Suprapubic skin (tissue), 4 donors: Measurements from ENCODE around the gene PER1. TPM values are rescaled to one million over a fixed set of nuclear protein-coding genes. Genes with fewer than 3 reads are reported as not detected.
A peak's percentile ranks its signal among the peaks of the same experiment; 100 is the strongest.

ENCODE experiments used
- DNase-seq, 2 donors: peaks; one replicate each; pipeline ENCODE4 v3.0.0-alpha.2; 2019; ENCODE audit warnings: low spot score in 2 of 2
- H3K27ac ChIP-seq: fragments of 200-600 bp; sonication (generic); one replicate; pipeline ENCODE4 v1.5.1; 2019
- H3K27me3 ChIP-seq: fragments of 200-600 bp; sonication (generic); one replicate; pipeline ENCODE4 v1.5.1; 2019
- H3K36me3 ChIP-seq: fragments of 200-600 bp; sonication (generic); one replicate; pipeline ENCODE4 v1.5.1; 2019
- H3K4me1 ChIP-seq: fragments of 200-600 bp; sonication (generic); one replicate; pipeline ENCODE4 v1.5.1; 2019
- H3K4me3 ChIP-seq: fragments of 200-600 bp; sonication (generic); one replicate; pipeline ENCODE4 v1.5.1; 2019; ENCODE audit warnings: mild to moderate bottlenecking
- H3K9me3 ChIP-seq: fragments of 200-600 bp; sonication (generic); one replicate; pipeline ENCODE4 v1.5.1; 2019
- CTCF ChIP-seq, 2 donors: fragments of 200-600 bp in 1 of 2; fragments of 450-650 bp in 1 of 2; sonication (generic) in 1 of 2; IDR thresholded peaks; one replicate each; pipeline ENCODE4 v1.5.1; 2016 to 2019; ENCODE audit warnings: antibody characterized with exemption in 2 of 2, mild to moderate bottlenecking in 1 of 2, moderate library complexity in 1 of 2
- EP300 ChIP-seq: sonication (generic); formaldehyde crosslinking; IDR thresholded peaks from one replicate; pipeline ENCODE4 v1.6.1; 2017; ENCODE audit warnings: antibody characterized with exemption
- POLR2A ChIP-seq, 2 donors: fragments of 450-650 bp; IDR thresholded peaks; one replicate each; pipeline ENCODE4 v1.6.1; 2017; ENCODE audit warnings: antibody characterized with exemption in 2 of 2, mild to moderate bottlenecking in 2 of 2, moderate library complexity in 2 of 2
- POLR2AphosphoS5 ChIP-seq, 3 donors: sonication (generic); formaldehyde crosslinking; IDR thresholded peaks; one replicate each; pipeline ENCODE4 v1.6.1; 2017; ENCODE audit warnings: antibody characterized with exemption in 3 of 3
- WGBS: methylation state at CpG from one replicate; pipeline ENCODE4 v1.1.5; 2018; 5-methylcytosine and 5-hydroxymethylcytosine counted together
- total RNA-seq, 4 donors: library from RNA; depleted of rRNA; stranded (reverse); fragments of >200 nt; gene quantifications; one replicate each; pipeline ENCODE4 v1.1.0, GENCODE V29; 2016

PER1 gene
- total RNA-seq, 4 donors from 2014 or later, result 272 to 655 (median 330) TPM

GRCh38 chr17:8141045-8141444 is 11.2 kb downstream of the PER1 start:
- TF ChIP-seq POLR2AphosphoS5 (IDR thresholded peaks at IDR 0.05) (no peak), POLR2A (IDR thresholded peaks at IDR 0.05) (no peak)
- Histone ChIP-seq H3K36me3 (peaks cover 67% of the 10 kb centered on the region), H3K27ac (no peak overlapping the region), H3K27me3 (no peaks in the 10 kb centered on the region), H3K4me1 (peaks cover 31% of the 10 kb centered on the region), H3K4me3 (no peak overlapping the region), H3K9me3 (no peaks in the 10 kb centered on the region)
- peak in 1 of 2 donors; percentile 70 for DNase-seq
- WGBS, result 95% methylated on average over 5 of the region's 7 CpGs

GRCh38 chr17:8140065-8141029 is 11.9 kb downstream of the PER1 start:
- H3K9me3 ChIP-seq, result no peaks in the 10 kb centered on the region
- H3K36me3 ChIP-seq, result peaks cover 60% of the 10 kb centered on the region
- peak in 1 of 2 donors; percentile 70 for DNase-seq
- WGBS, result 82% methylated on average over 14 of the region's 18 CpGs
- H3K27me3 ChIP-seq, result no peaks in the 10 kb centered on the region
- H3K4me3 ChIP-seq, result no peak overlapping the region
- H3K27ac ChIP-seq, result no peak overlapping the region
- peaks cover 31% of the 10 kb centered on the region for H3K4me1 ChIP-seq
- TF ChIP-seq EP300 (no peak), POLR2A (IDR thresholded peaks at IDR 0.05) (no peak), CTCF (IDR thresholded peaks at IDR 0.05) (no peak), POLR2AphosphoS5 (IDR thresholded peaks at IDR 0.05) (no peak)

- Histone ChIP-seq H3K4me1 (peaks cover 31% of the 10 kb centered on the region), H3K36me3 (peaks cover 45% of the 10 kb centered on the region), H3K27ac (peak overlapping the region; percentile 75), H3K27me3 (no peaks in the 10 kb centered on the region), H3K4me3 (peak overlapping the region; percentile 23), H3K9me3 (no peaks in the 10 kb centered on the region)
- peak in 2 of 3 donors; percentile 86 to 98 for TF ChIP-seq POLR2AphosphoS5 (IDR thresholded peaks at IDR 0.05)
- no peak for TF ChIP-seq EP300
- peak; percentile 86 to 91 for TF ChIP-seq CTCF (IDR thresholded peaks at IDR 0.05)
- peak in 1 of 2 donors; percentile 74 for TF ChIP-seq POLR2A (IDR thresholded peaks at IDR 0.05)
- WGBS, result 2% methylated on average over 46 of the region's 46 CpGs
- peak; percentile 96 for DNase-seq
Measured at GRCh38 chr17:8138672-8139371, 13.4 kb downstream of the PER1 start.

- H3K9me3 ChIP-seq, result no peaks in the 10 kb centered on the region
- WGBS, result 2% methylated on average over 7 of the region's 7 CpGs
- H3K4me3 ChIP-seq, result peak overlapping the region; percentile 23
- peak; percentile 5 for TF ChIP-seq EP300
- no peak for TF ChIP-seq CTCF (IDR thresholded peaks at IDR 0.05)
- H3K27ac ChIP-seq, result peak overlapping the region; percentile 75
- H3K4me1 ChIP-seq, result peaks cover 31% of the 10 kb centered on the region
- DNase-seq, result no peak
- peaks cover 40% of the 10 kb centered on the region for H3K36me3 ChIP-seq
- no peaks in the 10 kb centered on the region for H3K27me3 ChIP-seq
Measured at GRCh38 chr17:8138374-8138671, 13.9 kb downstream of the PER1 start.

GRCh38 chr17:8137645-8138373 is 14.4 kb downstream of the PER1 start:
- TF ChIP-seq POLR2A (IDR thresholded peaks at IDR 0.05) (no peak), CTCF (IDR thresholded peaks at IDR 0.05) (no peak), EP300 (no peak), POLR2AphosphoS5 (IDR thresholded peaks at IDR 0.05) (no peak)
- DNase-seq, result peak in 1 of 2 donors; percentile 64
- Histone ChIP-seq H3K4me3 (peak overlapping the region; percentile 23), H3K27me3 (no peaks in the 10 kb centered on the region), H3K9me3 (no peaks in the 10 kb centered on the region), H3K36me3 (peaks cover 34% of the 10 kb centered on the region), H3K27ac (peak overlapping the region; percentile 75), H3K4me1 (peaks cover 31% of the 10 kb centered on the region)
- 42% methylated on average over 21 of the region's 21 CpGs for WGBS
